Muscle layer of colon (tissue), 2 donors: ENCODE data around the gene SNRPA.
"Not testable (repeated sequence)": the region's sequence is repeated elsewhere in the genome, so short reads cannot be mapped to it uniquely, and the experiment has no call there.

Experiments used
- H3K27ac ChIP-seq: one replicate; pipeline ENCODE4 v1.7.0; 2013; ENCODE audit warnings: low read depth, mild to moderate bottlenecking, low read length, moderate library complexity
- H3K27me3 ChIP-seq, 2 donors: one replicate each; pipeline ENCODE4 v1.7.0; 2013; ENCODE audit warnings: low read length in 2 of 2, mild to moderate bottlenecking in 2 of 2; ENCODE audit not compliant: insufficient read depth in 2 of 2, control insufficient read depth in 1 of 2
- H3K36me3 ChIP-seq: one replicate; pipeline ENCODE4 v1.7.0; 2013; ENCODE audit warnings: mild to moderate bottlenecking, low read length; ENCODE audit not compliant: insufficient read depth
- H3K4me1 ChIP-seq: one replicate; pipeline ENCODE4 v1.7.0; 2013; ENCODE audit warnings: mild to moderate bottlenecking, low read length; ENCODE audit not compliant: insufficient read depth
- H3K4me3 ChIP-seq, 2 donors: one replicate each; pipeline ENCODE4 v1.7.0; 2013; ENCODE audit warnings: low read length in 2 of 2, low read depth in 1 of 2, mild to moderate bottlenecking in 1 of 2, moderate library complexity in 1 of 2
- H3K9ac ChIP-seq: one replicate; pipeline ENCODE4 v1.7.0; 2013; ENCODE audit warnings: low read length
- H3K9me3 ChIP-seq: one replicate; pipeline ENCODE4 v1.7.0; 2013; ENCODE audit warnings: mild to moderate bottlenecking, low read length
- donor health status: abdominal sarcoma.
- donor health status: Adenocarcinoma of cecum.

Gene SNRPA

DNA sequence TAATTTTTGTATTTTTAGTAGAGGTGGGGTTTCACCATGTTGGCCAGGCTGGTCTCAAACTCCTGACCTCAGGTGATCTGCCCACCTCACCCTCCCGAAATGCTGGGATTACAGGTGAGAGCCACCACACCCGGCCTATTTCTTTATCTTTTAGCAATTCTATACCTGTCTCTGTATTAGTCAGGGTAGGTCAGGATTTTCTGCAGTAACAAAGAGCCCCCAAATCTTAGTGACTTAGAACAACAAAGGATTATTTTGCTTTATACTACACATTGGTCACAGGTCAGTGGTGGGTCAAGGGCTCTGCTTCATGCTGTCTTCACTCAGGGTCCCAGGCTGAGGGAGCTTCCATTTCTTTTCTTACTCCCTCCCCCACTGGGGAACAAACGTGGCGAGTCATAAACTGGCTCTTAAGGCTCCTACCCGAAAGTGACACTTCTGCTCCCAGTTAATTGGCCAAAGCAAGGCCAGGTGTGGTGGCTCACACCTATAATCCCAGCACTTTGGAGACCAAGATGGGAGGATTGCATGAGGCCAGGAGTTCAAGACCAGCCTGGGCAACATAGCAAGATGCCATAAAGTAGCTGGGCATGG lies 27.2 kb upstream of the SNRPA start:
- no peaks in the 10 kb centered on the region for H3K27me3 ChIP-seq
- H3K4me1 ChIP-seq, result peaks cover 34% of the 10 kb centered on the region
- H3K9ac ChIP-seq, result no peak overlapping the region
- no peak overlapping the region for H3K4me3 ChIP-seq
- H3K27ac ChIP-seq, result no peak overlapping the region
- H3K9me3 ChIP-seq, result no peaks in the 10 kb centered on the region
- H3K36me3 ChIP-seq, result peaks cover 39% of the 10 kb centered on the region

GRCh38 chr19:40724315-40724714 lies 26.7 kb upstream of the SNRPA start:
- Histone ChIP-seq H3K4me3 (no peak overlapping the region), H3K9ac (no peak overlapping the region), H3K27me3 (no peaks in the 10 kb centered on the region), H3K4me1 (peaks cover 31% of the 10 kb centered on the region), H3K27ac (no peak overlapping the region), H3K36me3 (peaks cover 45% of the 10 kb centered on the region), H3K9me3 (no peaks in the 10 kb centered on the region)

DNA sequence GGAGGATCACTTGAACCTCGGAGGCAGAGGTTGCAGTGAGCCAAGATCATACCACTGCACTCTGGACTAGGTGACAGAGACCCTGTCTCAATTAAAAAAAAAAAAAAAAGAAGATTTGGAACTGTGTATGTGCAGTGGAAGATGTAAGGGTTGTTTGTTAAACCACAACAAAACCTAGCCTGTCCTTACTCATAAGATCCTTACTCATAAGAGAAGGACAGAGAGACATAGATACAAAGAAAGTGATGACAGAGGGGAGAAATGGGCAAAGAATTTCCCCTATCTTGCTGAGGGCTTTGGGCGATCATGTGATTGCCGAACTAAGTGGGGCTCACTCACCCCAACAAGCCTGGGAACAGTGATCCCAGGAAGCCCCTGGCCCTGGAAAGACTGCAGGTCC lies 26.1 kb upstream of the SNRPA start:
- peaks cover 49% of the 10 kb centered on the region for H3K36me3 ChIP-seq
- H3K4me1 ChIP-seq, result peaks cover 26% of the 10 kb centered on the region
- H3K27ac ChIP-seq, result no peak overlapping the region

GRCh38 chr19:40726279-40726678 lies 24.7 kb upstream of the SNRPA start:
- H3K36me3 ChIP-seq, result peaks cover 56% of the 10 kb centered on the region
- H3K9ac ChIP-seq, result no peak overlapping the region
- peaks cover 11% of the 10 kb centered on the region for H3K4me1 ChIP-seq
- H3K27me3 ChIP-seq, result no peaks in the 10 kb centered on the region
- H3K4me3 ChIP-seq, result no peak overlapping the region
- no peaks in the 10 kb centered on the region for H3K9me3 ChIP-seq
- H3K27ac ChIP-seq, result no peak overlapping the region

More for the DNA sequence above, 26.1 kb upstream of the SNRPA start:
- Histone ChIP-seq H3K9me3 (no peaks in the 10 kb centered on the region), H3K27me3 (no peaks in the 10 kb centered on the region), H3K9ac (no peak overlapping the region), H3K4me3 (no peak overlapping the region)

DNA sequence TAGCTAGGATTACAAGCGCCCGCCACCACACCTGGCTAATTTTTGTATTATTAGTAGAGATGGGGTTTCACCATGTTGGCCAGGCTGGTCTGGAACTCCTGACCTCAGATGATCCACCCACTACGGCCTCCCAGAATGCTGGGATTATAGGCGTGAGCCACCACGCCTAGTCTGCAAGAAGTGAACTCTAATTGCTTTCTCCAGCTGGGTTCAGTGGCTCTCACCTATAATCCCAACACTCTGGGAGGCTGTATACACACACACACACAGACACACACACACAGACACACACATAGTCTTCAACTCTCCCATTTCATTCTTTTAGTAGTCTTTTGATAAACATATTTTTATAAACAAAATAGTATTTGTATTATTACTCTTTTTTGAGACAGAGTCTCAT lies 20.9 kb upstream of the SNRPA start:
- not testable (repeated sequence) for H3K9me3 ChIP-seq, H3K4me3 ChIP-seq, H3K27ac ChIP-seq, H3K4me1 ChIP-seq, H3K9ac ChIP-seq, H3K27me3 ChIP-seq
- H3K36me3 ChIP-seq, result peaks cover 72% of the 10 kb centered on the region

DNA sequence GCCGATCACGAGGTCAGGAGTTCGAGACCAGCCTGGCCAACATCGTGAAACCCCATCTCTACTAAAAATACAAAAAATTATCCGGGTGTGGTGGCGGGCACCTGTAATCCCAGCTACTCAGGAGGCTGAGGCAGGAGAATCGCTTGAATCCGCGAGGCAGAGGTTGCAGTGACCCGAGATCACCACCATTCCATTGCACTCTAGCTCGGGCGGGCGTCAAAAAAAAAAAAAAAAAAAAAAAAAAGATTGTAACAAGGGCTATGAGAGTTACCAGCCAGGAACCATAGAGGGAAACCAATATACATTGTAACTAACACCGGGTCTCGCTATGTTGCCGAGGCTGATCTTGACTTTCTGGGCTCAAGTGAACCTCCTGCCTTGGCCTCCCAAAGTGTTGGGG lies 18.7 kb upstream of the SNRPA start:
- not testable (repeated sequence) for H3K9ac ChIP-seq, H3K27ac ChIP-seq, H3K27me3 ChIP-seq, H3K4me3 ChIP-seq, H3K4me1 ChIP-seq, H3K9me3 ChIP-seq
- H3K36me3 ChIP-seq, result peaks cover 78% of the 10 kb centered on the region

- Histone ChIP-seq H3K4me3 (no peak overlapping the region), H3K27ac (no peak overlapping the region), H3K36me3 (peaks cover 74% of the 10 kb centered on the region), H3K4me1 (no peaks in the 10 kb centered on the region), H3K9me3 (no peaks in the 10 kb centered on the region), H3K27me3 (no peaks in the 10 kb centered on the region), H3K9ac (no peak overlapping the region)
Observed at GRCh38 chr19:40733149-40733548, 17.9 kb upstream of the SNRPA start.

GRCh38 chr19:40735013-40735771 lies 15.8 kb upstream of the SNRPA start:
- Histone ChIP-seq H3K36me3 (peaks cover 64% of the 10 kb centered on the region), H3K9ac (no peak overlapping the region), H3K27ac (no peak overlapping the region), H3K9me3 (no peaks in the 10 kb centered on the region), H3K4me1 (no peaks in the 10 kb centered on the region), H3K4me3 (no peak overlapping the region), H3K27me3 (no peaks in the 10 kb centered on the region)

DNA sequence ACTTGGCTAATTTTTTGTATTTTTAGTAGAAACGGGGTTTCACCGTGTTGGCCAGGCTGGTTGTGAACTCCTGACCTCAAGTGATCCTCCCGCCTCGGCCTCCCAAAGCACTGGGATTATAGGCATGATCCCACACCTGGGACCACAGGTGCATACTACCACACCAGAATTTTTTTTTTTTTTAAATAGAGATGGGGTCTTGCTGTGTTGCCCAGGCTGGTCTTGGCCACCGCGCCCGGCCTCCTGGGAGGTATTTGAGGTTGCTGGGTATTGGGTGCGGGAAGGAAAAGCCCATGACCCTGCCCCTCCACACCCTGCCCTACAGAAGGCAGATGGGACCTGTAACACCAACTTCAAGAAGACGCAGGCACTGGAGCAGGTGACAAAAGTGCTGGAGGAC lies 14.3 kb upstream of the SNRPA start:
- Histone ChIP-seq H3K4me3 (no peak overlapping the region), H3K27ac (no peak overlapping the region), H3K9ac (no peak overlapping the region)

DNA sequence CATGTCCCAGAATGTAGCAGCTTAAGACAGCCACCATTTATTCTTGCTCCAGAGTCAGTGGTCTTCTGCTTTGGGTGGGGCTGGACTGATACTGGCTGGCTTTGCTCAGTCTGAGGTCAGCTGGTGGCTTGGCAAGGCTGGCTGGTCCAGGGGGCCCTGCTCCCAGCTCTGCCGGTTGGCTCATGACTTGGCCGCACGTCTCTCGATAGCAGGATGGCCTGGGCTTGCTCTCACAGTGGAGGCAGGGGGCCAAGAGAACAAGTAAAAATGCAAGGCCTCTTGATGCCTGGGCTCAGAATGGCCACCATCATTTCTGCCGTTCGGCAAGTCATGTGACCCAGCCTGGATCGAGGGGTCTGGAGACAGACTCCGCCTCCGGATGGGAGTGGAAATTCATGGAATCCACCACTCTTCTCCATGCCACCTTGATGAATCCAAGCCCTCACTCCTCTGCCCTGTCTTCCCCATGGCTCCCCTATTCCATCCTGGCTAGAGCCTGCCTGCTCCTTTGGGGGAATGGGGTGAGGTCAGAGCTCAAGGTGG lies 13.8 kb upstream of the SNRPA start:
- Histone ChIP-seq H3K9ac (no peak overlapping the region), H3K9me3 (no peaks in the 10 kb centered on the region), H3K4me1 (no peaks in the 10 kb centered on the region), H3K27ac (no peak overlapping the region), H3K4me3 (no peak overlapping the region), H3K36me3 (peaks cover 53% of the 10 kb centered on the region), H3K27me3 (no peaks in the 10 kb centered on the region)

More for the DNA sequence above, 14.3 kb upstream of the SNRPA start:
- H3K27me3 ChIP-seq, result no peaks in the 10 kb centered on the region
- peaks cover 53% of the 10 kb centered on the region for H3K36me3 ChIP-seq
- H3K4me1 ChIP-seq, result no peaks in the 10 kb centered on the region
- H3K9me3 ChIP-seq, result no peaks in the 10 kb centered on the region

DNA sequence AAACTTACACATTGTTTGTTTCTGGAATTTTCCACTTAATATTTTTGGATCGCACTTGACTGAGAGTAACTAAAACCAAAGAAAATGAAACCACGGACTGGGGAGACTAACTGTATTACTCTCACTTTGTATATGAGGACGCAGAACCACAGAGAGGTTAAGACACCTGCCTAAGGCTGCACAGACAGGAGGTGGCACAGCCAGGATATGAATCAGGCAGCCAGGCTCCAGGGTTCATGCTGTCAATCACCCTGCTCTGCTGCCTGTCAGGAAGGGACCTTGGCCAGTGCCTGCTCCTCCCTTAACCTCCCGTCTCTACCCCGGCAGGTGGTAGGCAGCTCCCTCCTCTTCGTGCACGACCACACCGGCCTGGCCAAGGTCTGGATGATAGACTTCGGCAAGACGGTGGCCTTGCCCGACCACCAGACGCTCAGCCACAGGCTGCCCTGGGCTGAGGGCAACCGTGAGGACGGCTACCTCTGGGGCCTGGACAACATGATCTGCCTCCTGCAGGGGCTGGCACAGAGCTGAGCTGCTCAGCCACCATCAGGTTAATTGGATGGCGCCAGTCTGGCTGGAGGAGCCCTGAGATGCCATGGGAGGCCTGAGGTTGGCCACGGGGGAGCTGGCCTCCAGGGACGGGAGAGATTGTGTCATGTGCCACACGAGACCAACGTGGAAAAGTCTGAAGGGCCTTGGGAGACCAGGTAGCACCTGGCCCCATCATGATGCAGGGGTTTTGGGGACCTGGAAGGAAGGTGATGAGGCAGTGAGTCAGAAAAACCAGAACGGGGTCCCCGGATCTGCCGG lies 11.8 kb upstream of the SNRPA start:
- H3K27me3 ChIP-seq, result no peaks in the 10 kb centered on the region
- H3K36me3 ChIP-seq, result peaks cover 37% of the 10 kb centered on the region
- no peaks in the 10 kb centered on the region for H3K4me1 ChIP-seq
- H3K9ac ChIP-seq, result no peak overlapping the region
- no peak overlapping the region for H3K4me3 ChIP-seq
- H3K27ac ChIP-seq, result no peak overlapping the region
- no peaks in the 10 kb centered on the region for H3K9me3 ChIP-seq
